ENCODE results near the gene BIRC6.

- TF ChIP-seq, protein P1, sequence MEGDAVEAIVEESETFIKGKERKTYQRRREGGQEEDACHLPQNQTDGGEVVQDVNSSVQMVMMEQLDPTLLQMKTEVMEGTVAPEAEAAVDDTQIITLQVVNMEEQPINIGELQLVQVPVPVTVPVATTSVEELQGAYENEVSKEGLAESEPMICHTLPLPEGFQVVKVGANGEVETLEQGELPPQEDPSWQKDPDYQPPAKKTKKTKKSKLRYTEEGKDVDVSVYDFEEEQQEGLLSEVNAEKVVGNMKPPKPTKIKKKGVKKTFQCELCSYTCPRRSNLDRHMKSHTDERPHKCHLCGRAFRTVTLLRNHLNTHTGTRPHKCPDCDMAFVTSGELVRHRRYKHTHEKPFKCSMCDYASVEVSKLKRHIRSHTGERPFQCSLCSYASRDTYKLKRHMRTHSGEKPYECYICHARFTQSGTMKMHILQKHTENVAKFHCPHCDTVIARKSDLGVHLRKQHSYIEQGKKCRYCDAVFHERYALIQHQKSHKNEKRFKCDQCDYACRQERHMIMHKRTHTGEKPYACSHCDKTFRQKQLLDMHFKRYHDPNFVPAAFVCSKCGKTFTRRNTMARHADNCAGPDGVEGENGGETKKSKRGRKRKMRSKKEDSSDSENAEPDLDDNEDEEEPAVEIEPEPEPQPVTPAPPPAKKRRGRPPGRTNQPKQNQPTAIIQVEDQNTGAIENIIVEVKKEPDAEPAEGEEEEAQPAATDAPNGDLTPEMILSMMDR (IDR thresholded peaks at IDR 0.05): no peak
- TF ChIP-seq EZH2 (IDR thresholded peaks at IDR 0.05; ENCODE audit: borderline replicate concordance, insufficient read depth, low read depth, low read length, poor library complexity, severe bottlenecking): no peak
Measured at GRCh38 chr2:32626639-32627221, 269.9 kb downstream of the BIRC6 start.
